SU-DHL-6 (cell line): Measurements from ENCODE around the gene SATB1.

Source experiments
- CTCF ChIP-seq: fragments of 200-600 bp; sonication (generic); IDR thresholded peaks from one replicate; pipeline ENCODE4 v1.5.1; 2017; ENCODE audit warnings: antibody characterized with exemption, mild to moderate bottlenecking, low read length, moderate library complexity; ENCODE audit not compliant: insufficient read depth, poor library complexity, severe bottlenecking
- EZH2phosphoT487 ChIP-seq: fragments of 200-600 bp; sonication (generic), shearing (Covaris generic); conservative IDR thresholded peaks from 2 replicates; pipeline ENCODE4 v1.6.1; 2018; ENCODE audit warnings: mild to moderate bottlenecking, antibody characterized with exemption, low read length, moderate library complexity, mixed read lengths

DNA sequence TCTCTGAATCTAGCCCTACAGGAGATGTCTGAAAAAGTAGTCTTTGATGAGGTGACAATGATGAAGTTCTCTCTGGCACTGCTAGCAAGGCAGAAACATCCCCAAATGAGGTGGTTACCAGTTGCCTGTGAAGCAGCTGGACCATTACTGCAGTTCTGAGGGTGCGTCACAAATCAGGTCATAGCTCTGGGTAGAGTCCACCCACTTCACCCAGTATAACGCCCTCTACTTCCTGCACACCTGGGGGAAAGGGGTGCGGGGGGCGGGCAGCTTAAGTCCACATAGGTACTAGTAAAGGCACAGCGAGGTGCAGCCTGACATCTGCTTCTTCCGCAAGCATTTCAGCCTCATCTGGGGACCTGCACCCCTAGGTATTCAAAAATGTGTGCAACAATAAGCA is 13.4 kb upstream of the SATB1 start:
- TF ChIP-seq CTCF (no peak), EZH2phosphoT487 (no peak)
